ENCODE data around the gene ABHD17C.

GRCh38 chr15:80668546-80669236, 26.4 kb upstream of the ABHD17C start:
- no peak for TF ChIP-seq CTCF (IDR thresholded peaks at IDR 0.05; ENCODE audit: poor library complexity)
- TF ChIP-seq EZH2 (IDR thresholded peaks at IDR 0.05; ENCODE audit: borderline replicate concordance) = no peak
